NCI-H1417 treated with DMSO at 0.1 percent for 48 hours (cell line): ENCODE measurements around the gene TCF7L2.

ENCODE experiments used
- DNase-seq: peaks from one replicate; lab custom pipeline; 2025; lab: John Stamatoyannopoulos, UW

TCF7L2 gene

DNA sequence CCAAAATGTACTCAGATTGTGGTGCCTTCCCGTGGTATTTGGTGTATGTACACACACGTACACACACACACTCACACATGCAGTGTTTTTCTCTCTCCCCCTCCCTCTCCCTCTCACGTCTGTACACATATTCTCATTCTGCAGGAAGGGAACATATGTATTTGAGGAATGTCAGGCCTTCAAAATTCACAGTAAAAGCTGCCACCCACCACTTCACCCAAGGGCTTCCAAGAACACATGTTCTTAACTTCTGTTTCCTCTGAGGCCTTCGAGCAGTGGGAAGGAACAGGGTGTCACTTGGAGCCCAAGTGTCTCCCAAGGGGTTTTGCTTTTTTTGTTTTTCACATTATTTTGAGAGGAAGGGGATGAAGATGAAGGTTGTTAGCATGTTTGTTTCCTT, 198.9 kb downstream of the TCF7L2 start:
- DNase-seq = no peak

DNA sequence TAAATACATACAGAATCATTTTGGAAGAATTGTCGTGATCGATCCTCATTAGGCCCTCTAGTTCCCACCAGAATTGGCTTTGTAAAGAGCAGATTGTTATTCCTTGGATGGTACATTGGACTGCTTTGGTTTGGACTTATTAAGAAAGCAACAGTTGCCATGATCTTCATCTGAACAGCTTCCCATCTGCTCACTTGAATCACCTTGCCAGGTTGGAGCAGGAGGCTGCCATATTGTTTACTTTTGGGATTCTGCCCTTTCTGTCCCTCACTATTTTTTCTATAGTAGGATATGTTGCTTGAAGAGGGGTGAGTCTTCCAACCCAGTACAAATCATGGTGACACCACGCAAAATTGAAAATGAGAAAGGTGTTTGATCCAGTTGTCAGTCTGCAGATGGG, 199.6 kb downstream of the TCF7L2 start:
- DNase-seq = no peak

DNA sequence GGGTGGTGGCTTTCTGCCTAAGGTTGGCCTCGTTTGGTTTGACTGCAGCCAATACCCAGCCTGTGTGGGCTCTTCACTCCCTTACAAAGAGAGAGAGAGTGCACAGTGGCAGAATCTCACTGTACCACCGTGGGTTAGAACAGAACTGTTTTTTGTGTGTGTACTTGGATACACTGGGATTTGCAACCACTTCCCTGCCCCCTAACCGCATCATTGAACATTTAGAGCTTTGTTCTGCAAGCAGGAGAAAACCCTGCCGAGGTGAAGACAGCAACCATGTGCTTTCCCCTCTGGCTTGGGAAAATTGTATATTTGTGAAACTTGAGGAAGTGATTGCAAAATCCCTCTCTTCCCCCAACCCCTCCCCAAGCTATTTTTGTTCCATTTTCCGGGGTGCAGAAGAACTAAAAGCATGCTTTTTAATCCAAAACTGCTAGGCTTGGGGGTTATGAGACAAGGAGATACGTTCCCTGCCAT, 201.2 kb downstream of the TCF7L2 start:
- DNase-seq = no peak

DNA sequence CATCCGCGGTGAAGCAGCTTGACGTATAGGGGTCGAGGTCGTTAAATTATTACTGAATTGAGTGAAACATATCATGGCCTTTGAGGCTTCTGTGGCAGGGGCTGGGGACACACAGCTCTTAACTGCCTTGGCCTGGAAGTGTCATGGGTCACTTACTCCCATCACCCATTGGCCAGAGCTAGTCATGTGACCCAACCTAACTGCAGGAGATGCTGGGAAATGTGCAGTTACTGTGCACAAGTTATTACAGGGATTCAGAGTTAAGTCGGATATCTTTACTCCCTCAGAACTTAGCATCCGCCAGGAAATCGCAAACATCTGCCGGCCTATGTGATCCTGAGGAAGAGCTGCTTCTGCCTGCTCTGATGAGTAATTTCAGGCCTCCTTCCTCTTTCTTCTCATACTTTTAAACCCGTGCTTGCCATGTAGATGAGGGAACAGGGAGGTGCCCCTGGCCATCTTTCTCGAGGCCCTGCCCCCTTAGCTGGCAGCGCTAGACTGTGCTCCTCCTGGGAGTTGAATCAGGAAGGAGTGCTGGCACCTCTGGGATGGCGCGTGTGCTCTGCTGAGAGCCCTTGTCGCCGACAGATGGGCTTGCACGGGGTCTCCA, 203.6 kb downstream of the TCF7L2 start:
- DNase-seq = no peak

DNA sequence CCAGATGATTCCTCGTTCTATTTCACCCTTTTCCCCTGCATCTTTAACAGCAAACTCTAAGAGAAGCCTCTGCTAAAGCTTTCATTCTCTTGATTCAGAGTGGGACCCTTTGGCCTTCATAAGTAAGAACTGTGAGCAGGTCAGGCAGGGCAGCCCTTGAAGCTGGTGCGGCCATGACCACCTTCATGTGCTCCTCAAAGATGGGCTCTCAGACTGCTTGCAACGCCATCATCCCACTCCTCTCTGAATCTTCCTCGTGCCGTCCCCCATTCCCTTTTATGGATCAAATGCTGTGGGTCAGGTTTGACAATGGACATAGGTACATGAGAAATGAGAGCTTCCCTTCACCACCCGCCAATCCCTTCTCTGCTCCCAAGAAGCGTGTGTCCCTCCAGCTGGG, 207.4 kb downstream of the TCF7L2 start:
- no peak for DNase-seq

DNA sequence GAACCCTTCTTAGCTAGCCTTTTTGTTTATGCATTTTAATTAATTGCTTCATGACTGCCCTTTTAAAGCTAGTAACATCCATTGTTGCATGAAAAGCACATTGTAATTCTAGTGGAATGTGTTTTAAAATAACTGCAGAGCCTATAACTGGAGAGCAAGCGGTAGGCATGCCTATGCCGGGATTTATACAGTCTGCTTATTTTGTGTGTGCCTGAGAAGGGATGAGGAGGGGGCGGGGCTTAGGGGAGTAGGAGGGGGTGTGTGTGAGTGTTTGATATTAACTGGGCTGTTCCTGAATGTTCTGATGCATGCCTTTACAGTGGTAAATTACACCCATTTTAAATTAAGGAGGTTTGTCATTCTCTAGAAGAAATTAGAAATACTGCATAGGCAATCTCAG, 208.1 kb downstream of the TCF7L2 start:
- DNase-seq = no peak

DNA sequence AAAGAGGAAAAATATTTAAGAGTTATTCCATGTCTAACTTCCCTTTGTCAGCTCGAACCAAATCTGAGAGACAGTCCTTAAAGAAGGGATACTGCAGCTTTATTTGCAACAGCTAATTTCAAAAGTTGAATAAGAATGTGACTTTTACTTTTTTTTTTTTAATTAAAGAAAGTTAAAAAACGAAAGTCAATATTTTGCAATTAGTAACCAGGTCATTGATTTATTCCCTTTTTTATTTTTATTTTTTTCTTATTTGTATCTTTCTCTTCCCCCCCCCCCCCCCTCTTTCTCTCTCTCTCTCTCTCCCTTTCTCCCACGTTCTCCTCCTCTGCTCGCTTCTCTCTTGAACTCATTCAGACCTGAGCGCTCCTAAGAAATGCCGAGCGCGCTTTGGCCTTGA, 209.5 kb downstream of the TCF7L2 start:
- DNase-seq = no peak

DNA sequence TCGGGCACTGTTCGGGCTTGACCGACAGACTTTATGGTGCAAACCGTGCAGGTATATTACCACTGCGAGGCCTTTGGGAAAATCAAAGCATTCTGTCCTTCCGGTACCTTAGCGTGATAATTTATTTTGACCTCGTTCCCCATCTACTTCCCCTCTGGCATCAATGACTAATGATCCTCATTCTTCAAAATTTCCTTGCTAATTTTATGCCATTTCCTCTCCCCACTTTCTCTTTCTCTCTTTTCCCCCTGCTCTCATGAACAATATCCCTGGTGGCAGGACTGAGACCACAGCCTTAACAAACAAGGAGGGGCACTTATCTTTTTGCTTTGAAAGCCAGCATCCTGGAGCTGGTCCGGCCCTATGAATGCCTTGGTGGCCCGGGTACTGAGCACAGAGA, 210.6 kb downstream of the TCF7L2 start:
- no peak for DNase-seq

DNA sequence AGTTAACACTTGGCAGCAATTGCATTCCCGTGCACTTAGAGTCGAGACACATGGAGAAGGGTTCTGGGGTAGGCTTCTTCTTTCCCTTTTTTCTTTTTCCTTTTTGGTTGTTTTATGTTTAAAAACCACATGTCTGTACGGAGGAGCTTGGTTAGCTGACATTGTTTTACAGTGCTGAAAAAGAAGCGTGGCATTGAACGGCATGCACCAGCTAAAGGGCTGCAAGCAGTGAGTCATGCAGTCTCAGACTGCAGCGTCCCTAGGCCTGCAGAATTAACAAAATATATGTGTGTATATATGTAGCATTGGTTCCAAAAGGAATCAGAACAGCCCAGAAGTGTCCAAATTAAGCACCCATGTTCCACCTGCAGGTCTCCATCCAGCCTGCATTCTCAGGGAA, 211.0 kb downstream of the TCF7L2 start:
- no peak for DNase-seq

DNA sequence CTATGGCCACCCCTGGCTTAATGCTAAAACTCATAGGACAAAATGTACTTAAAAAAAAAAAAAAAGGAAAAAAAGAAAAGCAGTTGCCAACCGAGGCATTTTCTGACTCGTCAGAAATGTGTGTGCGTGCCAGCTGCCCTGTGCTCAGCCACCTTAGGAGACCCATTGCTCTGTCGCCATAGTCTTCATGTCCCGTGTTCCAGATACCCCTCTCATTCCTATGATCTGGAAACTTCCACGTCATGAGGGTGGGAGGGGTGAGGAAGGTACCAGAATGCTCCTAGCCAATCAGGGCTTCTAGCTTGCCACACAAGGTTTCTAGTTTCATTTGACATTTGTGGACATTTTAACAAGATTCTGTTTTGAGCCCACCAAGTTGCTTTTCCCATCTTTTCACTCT, 212.9 kb downstream of the TCF7L2 start:
- DNase-seq = no peak

DNA sequence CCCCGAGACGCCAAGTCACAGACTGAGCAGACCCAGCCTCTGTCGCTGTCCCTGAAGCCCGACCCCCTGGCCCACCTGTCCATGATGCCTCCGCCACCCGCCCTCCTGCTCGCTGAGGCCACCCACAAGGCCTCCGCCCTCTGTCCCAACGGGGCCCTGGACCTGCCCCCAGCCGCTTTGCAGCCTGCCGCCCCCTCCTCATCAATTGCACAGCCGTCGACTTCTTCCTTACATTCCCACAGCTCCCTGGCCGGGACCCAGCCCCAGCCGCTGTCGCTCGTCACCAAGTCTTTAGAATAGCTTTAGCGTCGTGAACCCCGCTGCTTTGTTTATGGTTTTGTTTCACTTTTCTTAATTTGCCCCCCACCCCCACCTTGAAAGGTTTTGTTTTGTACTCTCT, 215.6 kb downstream of the TCF7L2 start:
- no peak for DNase-seq

DNA sequence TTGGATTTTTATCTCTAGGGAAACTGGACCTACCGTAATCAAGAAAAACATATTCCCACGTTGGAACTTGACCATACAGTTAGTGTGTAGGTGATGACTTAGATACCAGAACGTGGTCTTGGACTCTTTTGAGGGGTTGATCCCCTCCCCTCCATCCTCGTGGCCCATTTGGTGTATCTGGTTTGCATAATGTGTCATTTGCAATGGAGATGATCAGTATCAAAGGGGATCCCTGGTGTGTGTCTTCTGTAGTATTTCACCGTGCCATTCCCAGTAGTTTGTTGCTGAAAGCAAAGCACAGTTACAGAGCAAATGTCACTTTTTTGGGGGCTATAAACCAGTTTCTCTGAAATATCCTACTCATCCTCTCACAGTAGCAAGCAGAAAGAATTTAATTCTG, 217.7 kb downstream of the TCF7L2 start:
- DNase-seq = no peak

DNA sequence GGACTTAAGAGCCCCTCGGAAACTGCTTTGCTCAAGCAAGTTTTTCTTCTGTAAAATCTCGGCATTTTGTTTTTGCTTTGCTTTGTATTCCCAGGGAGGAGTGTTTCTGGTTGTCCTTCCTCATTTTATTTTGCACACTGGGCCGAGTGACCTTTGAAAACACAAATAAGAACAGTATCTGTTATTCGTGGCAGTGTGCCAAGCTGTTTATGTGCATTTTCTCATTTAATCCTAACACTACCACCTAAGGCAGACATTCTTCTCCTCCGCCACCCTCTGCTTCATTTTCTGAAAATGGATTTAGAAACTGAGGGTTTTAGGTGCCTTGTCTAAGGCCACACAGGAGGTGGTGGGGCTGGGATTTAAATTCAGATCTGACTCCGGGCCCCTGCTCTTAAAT, 218.5 kb downstream of the TCF7L2 start:
- no peak for DNase-seq

DNA sequence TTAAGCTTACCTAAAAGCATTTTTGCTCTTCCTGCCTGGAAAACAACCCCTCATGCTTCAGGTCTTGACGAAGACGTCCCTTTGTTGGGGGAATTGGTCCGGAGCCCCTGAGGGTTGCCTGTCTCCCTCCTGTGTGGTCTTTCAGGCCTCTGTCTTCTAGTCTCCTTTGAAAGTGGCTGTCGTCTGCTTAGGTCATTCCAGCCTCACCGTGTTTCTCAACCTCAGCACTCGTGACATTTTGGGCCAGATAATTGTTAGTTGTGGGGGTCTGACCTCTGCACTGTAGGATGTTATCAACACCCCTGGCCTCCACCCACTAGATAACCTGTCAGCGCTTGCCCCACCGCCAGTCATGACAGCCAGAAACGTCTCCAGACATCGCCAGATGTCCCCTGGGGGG, 219.1 kb downstream of the TCF7L2 start:
- no peak for DNase-seq

DNA sequence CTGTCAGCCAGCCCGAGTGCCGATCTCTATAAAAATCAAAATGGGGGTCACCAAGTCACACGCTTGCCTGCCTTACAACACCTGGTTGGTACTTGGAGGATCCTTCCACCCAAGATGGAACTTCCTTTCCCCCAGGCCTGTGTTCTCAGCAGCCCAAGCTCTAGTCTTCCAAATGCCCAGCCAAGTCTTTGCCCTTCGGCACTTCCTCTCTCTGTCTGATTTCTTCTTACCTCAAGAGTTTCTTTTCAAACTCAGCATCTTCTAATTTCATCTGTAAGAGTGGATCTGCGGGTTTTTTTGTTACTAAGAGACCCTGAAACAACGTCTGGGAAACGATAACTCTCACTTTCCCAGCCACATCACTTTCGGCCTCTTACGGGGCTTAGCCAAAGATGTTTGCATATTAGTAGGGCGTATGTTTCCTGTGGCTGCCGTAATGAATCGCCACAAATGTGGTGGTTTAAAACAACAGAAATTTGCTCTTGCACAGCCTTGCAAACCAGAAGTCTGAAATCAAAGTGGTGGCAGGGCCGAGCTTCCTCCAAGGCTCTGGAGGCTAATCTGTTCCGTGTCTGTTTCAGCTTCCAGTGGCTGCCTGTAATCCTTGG, 219.9 kb downstream of the TCF7L2 start:
- no peak for DNase-seq

DNA sequence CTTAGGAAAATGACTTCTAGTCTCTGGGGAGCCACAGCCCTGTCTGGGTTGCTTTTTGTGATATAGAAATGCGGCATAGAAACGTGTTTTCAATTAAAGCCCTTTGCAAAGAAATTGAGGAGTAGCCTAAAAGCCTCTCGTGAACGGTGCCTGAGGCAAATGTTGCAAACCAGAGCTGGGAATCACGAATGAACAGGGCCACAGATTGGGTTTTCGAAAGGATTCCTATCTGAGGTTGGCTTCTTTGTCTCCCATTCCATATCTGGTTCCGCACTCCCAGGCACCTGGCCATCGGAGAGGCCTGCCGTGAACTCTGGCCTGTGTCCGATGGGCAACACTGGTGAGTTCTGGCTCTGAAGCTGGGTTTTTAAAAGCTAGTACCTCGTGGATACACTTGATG, 221.6 kb downstream of the TCF7L2 start:
- no peak for DNase-seq

DNA sequence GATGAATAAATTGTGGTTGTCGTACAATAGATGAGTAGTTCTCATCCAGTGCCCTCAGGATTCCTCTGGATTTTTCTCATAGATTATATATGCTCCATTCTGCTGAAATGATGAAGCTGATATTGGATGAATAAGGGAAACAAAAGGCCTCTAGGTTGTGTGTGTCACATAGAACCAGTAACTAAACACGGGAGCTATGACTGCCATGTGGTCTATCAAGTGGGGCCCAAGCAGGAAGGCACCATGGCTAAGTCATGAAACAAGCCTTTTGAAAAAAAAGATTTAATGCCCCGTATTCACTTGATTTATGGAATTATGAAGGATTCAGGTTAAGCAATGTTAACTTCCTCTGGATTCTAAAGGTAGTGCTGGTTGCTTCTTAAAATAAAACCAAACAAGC, 225.1 kb downstream of the TCF7L2 start:
- DNase-seq = no peak

DNA sequence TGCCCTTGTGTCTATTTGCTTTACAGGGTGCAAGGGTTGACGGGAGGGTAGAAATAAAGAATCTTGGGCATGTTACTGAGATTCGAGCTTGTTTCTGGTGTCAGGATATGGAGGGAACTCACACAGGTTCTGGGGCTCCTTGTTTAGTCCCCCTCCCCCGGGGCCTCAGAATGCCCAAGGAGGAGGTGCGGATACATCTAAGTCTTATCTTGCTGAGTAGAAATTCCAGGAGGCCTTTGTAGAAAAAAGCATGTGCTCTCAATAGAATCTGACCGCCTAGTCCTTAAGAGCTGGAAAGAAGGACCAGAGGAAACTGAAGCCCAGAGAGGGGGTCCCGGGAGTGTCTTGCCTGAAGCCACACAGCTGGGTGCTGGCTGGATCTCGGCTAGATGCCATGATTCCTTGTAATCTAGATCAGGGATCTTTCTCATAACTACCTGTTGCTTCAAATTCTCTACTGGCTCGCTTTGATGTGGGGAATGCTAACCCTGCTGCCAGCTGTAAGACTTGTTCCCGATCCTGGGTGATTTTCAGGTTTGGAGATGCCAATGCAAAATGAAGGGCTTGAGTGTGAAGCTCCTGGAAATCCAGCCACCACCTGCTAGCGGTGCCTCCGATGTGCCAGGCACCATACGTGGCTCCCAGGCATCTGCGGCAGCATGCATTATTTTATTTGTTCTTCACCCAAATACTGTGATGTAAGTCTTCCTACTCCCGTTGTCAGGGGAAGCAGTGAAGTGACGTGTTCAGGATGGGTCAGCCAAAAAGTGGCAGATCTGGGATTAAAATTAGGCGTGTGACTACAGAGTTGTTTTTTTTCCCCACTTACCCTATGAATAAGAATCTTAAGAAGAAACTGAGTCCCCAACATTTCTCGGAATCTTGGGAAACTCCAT, 226.0 kb downstream of the TCF7L2 start:
- no peak for DNase-seq

DNA sequence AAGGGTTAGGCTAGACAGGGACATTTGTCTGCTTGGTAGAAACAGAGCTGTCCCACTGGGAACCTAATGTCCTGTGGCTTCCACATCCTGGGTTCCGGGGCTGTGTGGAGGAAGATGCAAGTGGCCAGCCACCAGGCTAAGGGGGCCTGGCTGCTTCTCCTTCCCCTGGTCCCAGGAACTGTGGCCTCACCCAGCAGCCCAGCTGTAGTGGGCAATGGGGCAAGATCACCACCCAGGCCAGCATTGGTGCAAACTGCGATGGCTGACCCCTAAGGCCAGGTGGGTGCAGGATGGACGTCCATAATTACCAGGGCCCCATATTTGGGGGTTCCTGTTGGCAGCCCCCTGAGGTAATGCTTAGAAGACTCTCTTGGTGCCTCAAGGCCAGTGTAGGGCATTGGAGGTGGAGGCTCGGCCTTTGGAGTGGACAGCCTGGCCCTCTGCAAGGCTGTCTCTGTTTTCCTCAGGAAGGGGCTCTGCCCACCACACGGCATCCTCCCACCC, 226.7 kb downstream of the TCF7L2 start:
- no peak for DNase-seq

DNA sequence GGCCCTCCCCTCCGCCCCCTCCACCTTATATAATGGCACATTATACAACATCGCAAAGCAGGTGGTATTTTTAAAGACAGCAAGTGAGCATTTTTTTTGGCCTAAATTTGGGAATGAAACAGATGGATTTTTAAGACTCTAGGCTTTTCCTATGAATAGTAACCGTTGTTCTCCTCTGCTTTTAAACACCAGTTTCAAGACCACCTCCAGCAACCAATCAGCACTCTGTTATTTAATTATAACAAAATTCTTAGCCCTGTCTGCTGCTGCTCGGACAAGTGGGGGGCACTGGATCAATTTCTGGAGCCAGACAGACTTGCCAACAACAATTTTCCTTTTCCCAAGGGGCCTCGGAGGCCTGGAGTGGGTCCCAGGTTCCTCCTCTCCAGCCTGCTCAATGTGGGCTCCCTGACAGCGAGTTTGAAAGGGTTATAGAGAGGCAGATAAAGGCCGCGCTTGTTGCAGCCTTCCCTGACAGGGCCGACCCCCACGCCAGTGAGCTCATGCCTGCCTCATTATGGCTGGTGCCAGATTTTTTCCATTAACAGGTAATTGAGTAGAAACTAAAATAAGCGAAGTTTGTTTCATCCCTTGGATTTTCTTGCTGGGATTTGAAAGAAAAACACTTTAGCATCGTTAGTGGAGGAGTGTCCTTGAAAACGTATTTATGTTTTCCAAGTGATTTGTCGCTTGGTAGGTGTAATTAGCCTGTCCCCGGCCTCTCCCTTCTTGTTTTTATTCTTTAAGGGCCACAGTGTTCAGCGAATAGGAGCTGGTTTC, 227.3 kb downstream of the TCF7L2 start:
- DNase-seq = no peak

DNA sequence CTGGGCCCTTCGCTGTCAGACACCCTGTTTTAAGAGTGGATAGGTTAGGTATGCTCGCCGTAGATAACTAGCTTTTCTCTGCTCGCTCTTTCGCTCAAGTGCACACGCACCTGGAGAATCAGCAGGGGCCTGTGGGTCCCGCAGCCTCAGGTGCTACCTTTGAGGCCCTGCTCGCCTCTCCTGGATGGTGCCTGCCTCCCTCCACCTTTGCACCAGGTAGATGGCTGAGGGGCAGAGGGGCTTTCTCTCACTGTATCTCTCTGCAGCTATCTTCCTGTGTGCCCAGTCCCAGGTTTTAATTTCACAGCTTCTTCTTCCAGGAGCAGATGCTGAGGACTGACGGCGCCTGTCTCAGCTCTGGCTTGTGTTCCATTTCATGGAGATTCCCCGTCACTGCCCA, 227.9 kb downstream of the TCF7L2 start:
- DNase-seq = no peak

DNA sequence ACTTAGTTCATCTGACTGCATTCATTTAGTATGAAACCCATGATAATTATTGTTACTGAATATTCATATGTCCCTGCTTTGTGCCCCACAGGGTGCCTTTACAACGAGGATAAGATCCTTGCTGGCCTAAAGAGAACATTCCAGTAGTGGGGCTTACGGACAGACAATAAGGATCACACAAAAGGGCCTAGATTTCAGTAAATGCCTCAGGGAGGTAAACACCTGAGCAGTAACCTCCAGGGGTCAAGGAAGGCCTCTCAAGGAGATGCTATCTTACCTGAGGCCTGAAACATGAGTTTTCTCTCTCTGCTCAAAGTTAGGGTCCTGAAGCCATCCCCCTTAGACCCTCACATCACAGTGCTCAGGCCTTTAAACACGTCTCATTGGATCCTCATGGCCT, 228.7 kb downstream of the TCF7L2 start:
- DNase-seq = no peak
